HepG2 (cell line): ENCODE measurements around the gene ACOT8. TPM values are rescaled to one million over a fixed set of nuclear protein-coding genes. Genes with fewer than 3 reads are reported as not detected.

ENCODE experiments used
- BRCA1 ChIP-seq: sonication (generic); formaldehyde crosslinking; IDR thresholded peaks from 2 replicates; pipeline ENCODE4 v1.4.0; 2020; ENCODE audit warnings: missing genetic modification reagents
- CHD4 ChIP-seq: fragments of 200-600 bp; sonication (generic); IDR thresholded peaks from 2 replicates; pipeline ENCODE4 v1.7.0; 2017; ENCODE audit warnings: mild to moderate bottlenecking, low read length, borderline replicate concordance
- HDAC1 ChIP-seq: sonication (generic); formaldehyde crosslinking; IDR thresholded peaks from 2 replicates; pipeline ENCODE4 v1.5.1; 2020; ENCODE audit warnings: mild to moderate bottlenecking, missing genetic modification reagents
- KLF9 ChIP-seq: IDR thresholded peaks from 2 replicates; pipeline ENCODE4 v1.6.1; 2016; ENCODE audit warnings: low read depth
- MATR3 ChIP-seq: sonication (generic); formaldehyde crosslinking; IDR thresholded peaks from 2 replicates; pipeline ENCODE4 v1.4.0; 2020; ENCODE audit warnings: missing genetic modification reagents
- NONO ChIP-seq, 2 experiments: fragments of 450-650 bp in 1 of 2; sonication (generic) in 1 of 2; formaldehyde crosslinking in 1 of 2; IDR thresholded peaks in 1 of 2; conservative IDR thresholded peaks in 1 of 2; 2 replicates each; pipeline versions ENCODE4 v1.6.1 to v1.8.0; 2017 to 2022; ENCODE audit warnings: mild to moderate bottlenecking in 1 of 2, missing genetic modification reagents in 1 of 2, moderate library complexity in 1 of 2
- NPAS2 ChIP-seq: sonication (generic); formaldehyde crosslinking; IDR thresholded peaks from 2 replicates; pipeline ENCODE4 v1.8.0; 2022; ENCODE audit warnings: mild to moderate bottlenecking, missing genetic modification reagents, borderline replicate concordance
- PHF21A ChIP-seq: sonication (generic); formaldehyde crosslinking; IDR thresholded peaks from 2 replicates; pipeline ENCODE4 v1.5.0; 2020; ENCODE audit warnings: mild to moderate bottlenecking, missing genetic modification reagents
- POLR2G ChIP-seq: fragments of 200-400 bp; formaldehyde crosslinking; IDR thresholded peaks from 2 replicates; pipeline ENCODE4 v1.6.1; 2018; ENCODE audit warnings: mild to moderate bottlenecking, low read depth, low read length, moderate library complexity
- SMAD3 ChIP-seq: sonication (generic); formaldehyde crosslinking; IDR thresholded peaks from 2 replicates; pipeline ENCODE4 v1.4.0; 2020; ENCODE audit warnings: missing genetic modification reagents
- SMARCE1 ChIP-seq: fragments of 450-650 bp; IDR thresholded peaks from 2 replicates; pipeline ENCODE4 v1.6.1; 2017; ENCODE audit warnings: borderline replicate concordance
- TCF12 ChIP-seq, 2 experiments: fragments of 450-650 bp in 1 of 2; sonication (generic) in 1 of 2; formaldehyde crosslinking in 1 of 2; IDR thresholded peaks; 2 replicates each; pipeline versions ENCODE4 v1.6.1 to v1.8.0; 2017 to 2022; ENCODE audit warnings: antibody characterized with exemption in 1 of 2, mild to moderate bottlenecking in 1 of 2, missing genetic modification reagents in 1 of 2, moderate library complexity in 1 of 2
- THAP11 ChIP-seq: IDR thresholded peaks from 2 replicates; pipeline ENCODE4 v1.6.1; 2016; ENCODE audit warnings: missing biosample characterization, missing genetic modification reagents
- ZBTB21 ChIP-seq: sonication (generic); formaldehyde crosslinking; IDR thresholded peaks from 2 replicates; pipeline ENCODE4 v1.4.0; 2020; ENCODE audit warnings: missing genetic modification reagents
- ZBTB42 ChIP-seq: sonication (generic); formaldehyde crosslinking; IDR thresholded peaks from 2 replicates; pipeline ENCODE4 v1.5.0; 2020; ENCODE audit warnings: mild to moderate bottlenecking, missing genetic modification reagents
- ZNF143 ChIP-seq: sonication (generic); formaldehyde crosslinking; IDR thresholded peaks from 2 replicates; pipeline ENCODE4 v1.4.0; 2020; ENCODE audit warnings: missing genetic modification reagents
- ZNF264 ChIP-seq: sonication (generic); formaldehyde crosslinking; IDR thresholded peaks from 2 replicates; pipeline ENCODE4 v1.4.0; 2020; ENCODE audit warnings: missing genetic modification reagents
- ZNF839 ChIP-seq: sonication (generic); formaldehyde crosslinking; IDR thresholded peaks from 2 replicates; pipeline ENCODE4 v1.4.0; 2020; ENCODE audit warnings: missing genetic modification reagents, mild to moderate bottlenecking, borderline replicate concordance
- polyA plus RNA-seq, 8 experiments: library from polyadenylated mRNA; depleted of rRNA in 3 of 8; stranded (reverse) in 7 of 8; unstranded in 1 of 8; fragments of >200 nt; fragmentation: Illumina TruSeq in 4 of 8; extraction: Trizol in 4 of 8; gene quantifications; 2 replicates each; pipeline versions ENCODE4 v1.2.1 to v1.2.3, GENCODE V29; 2011 to 2016; ENCODE audit warnings: low read depth in 4 of 8, missing spikeins in 1 of 8, mixed read lengths in 1 of 8; ENCODE audit not compliant: insufficient read depth in 1 of 8
- total RNA-seq, 5 experiments: library from RNA; depleted of rRNA; stranded (reverse); fragments of >200 nt; fragmentation: Illumina TruSeq; extraction: Trizol; gene quantifications; 2 replicates each; pipeline ENCODE4 v1.2.3, GENCODE V29; 2016; ENCODE audit warnings: low read depth in 1 of 5
- TF ChIP-seq, protein P1 (sequence below): IDR thresholded peaks from 2 replicates; pipeline ENCODE4 v1.6.1; 2016; ENCODE audit warnings: mild to moderate bottlenecking, missing biosample characterization, missing genetic modification reagents
- TF ChIP-seq, protein P2 (sequence below): sonication (generic); formaldehyde crosslinking; IDR thresholded peaks from 2 replicates; pipeline ENCODE4 v1.5.0; 2020; ENCODE audit warnings: missing genetic modification reagents
- TF ChIP-seq, protein P3 (sequence below): sonication (generic); formaldehyde crosslinking; IDR thresholded peaks from 2 replicates; pipeline ENCODE4 v1.4.0; 2020; ENCODE audit warnings: missing genetic modification reagents

The ACOT8 gene
- total and polyA plus RNA-seq, 2 of the 13 experiments (the other 11 are each of a cell fraction or from before 2014, with no cell fraction given) = 31.4 to 45.5 TPM

DNA sequence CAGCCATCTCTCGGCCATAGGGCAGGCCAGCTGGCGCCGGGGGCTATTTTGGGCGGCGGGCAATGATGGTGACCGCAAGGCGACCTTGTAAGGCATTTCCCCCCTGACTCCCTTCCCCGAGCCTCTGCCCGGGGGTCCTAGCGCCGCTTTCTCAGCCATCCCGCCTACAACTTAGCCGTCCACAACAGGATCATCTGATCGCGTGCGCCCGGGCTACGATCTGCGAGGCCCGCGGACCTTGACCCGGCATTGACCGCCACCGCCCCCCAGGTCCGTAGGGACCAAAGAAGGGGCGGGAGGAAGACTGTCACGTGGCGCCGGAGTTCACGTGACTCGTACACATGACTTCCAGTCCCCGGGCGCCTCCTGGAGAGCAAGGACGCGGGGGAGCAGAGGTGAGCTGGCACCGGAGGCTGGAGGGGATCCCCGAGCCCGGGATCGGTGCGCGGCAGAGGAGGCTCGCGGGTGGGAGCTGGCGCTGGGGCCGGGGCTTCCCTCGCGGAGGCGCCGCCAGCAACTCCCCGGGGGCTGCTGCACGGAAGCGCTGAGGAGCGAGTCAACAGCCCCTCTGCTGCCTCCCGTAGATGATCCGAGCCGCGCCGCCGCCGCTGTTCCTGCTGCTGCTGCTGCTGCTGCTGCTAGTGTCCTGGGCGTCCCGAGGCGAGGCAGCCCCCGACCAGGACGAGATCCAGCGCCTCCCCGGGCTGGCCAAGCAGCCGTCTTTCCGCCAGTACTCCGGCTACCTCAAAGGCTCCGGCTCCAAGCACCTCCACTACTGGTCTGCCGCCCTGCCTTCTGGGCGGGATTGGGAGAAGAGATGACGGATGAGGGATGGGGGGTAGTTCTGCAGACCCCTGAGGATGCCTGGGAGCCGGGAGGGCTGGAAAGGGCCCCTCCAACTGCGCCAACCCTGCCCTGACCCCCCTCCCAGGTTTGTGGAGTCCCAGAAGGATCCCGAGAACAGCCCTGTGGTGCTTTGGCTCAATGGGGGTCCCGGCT is 34.1 kb upstream of the ACOT8 start, which contains the start of the genes CTSA and NEURL2 (continued):
- TF ChIP-seq, protein P1, sequence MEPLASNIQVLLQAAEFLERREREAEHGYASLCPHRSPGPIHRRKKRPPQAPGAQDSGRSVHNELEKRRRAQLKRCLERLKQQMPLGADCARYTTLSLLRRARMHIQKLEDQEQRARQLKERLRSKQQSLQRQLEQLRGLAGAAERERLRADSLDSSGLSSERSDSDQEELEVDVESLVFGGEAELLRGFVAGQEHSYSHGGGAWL (CRISPR knock-in tag) = peak; percentile 98
- peak; percentile 94 for TF ChIP-seq THAP11 (CRISPR knock-in tag)
- TF ChIP-seq PHF21A = peak; percentile 98
- TF ChIP-seq ZBTB21 (CRISPR knock-in tag) = peak; percentile 84; the same call in 1 of the 2 replicates
- TF ChIP-seq, protein P2, sequence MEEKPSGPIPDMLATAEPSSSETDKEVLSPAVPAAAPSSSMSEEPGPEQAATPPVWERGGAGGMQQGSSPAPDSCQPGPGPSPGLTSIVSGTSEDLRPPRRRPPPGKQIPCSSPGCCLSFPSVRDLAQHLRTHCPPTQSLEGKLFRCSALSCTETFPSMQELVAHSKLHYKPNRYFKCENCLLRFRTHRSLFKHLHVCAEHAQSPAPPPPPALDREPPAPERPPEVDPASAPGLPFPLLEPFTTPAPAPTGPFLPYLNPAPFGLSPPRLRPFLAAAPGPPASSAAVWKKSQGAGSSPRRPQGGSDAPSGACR (CRISPR knock-in tag) = peak; percentile 100
- TF ChIP-seq NPAS2 (CRISPR knock-in tag) = peak; percentile 96; the same call in 1 of the 2 replicates
- TF ChIP-seq, protein P3, sequence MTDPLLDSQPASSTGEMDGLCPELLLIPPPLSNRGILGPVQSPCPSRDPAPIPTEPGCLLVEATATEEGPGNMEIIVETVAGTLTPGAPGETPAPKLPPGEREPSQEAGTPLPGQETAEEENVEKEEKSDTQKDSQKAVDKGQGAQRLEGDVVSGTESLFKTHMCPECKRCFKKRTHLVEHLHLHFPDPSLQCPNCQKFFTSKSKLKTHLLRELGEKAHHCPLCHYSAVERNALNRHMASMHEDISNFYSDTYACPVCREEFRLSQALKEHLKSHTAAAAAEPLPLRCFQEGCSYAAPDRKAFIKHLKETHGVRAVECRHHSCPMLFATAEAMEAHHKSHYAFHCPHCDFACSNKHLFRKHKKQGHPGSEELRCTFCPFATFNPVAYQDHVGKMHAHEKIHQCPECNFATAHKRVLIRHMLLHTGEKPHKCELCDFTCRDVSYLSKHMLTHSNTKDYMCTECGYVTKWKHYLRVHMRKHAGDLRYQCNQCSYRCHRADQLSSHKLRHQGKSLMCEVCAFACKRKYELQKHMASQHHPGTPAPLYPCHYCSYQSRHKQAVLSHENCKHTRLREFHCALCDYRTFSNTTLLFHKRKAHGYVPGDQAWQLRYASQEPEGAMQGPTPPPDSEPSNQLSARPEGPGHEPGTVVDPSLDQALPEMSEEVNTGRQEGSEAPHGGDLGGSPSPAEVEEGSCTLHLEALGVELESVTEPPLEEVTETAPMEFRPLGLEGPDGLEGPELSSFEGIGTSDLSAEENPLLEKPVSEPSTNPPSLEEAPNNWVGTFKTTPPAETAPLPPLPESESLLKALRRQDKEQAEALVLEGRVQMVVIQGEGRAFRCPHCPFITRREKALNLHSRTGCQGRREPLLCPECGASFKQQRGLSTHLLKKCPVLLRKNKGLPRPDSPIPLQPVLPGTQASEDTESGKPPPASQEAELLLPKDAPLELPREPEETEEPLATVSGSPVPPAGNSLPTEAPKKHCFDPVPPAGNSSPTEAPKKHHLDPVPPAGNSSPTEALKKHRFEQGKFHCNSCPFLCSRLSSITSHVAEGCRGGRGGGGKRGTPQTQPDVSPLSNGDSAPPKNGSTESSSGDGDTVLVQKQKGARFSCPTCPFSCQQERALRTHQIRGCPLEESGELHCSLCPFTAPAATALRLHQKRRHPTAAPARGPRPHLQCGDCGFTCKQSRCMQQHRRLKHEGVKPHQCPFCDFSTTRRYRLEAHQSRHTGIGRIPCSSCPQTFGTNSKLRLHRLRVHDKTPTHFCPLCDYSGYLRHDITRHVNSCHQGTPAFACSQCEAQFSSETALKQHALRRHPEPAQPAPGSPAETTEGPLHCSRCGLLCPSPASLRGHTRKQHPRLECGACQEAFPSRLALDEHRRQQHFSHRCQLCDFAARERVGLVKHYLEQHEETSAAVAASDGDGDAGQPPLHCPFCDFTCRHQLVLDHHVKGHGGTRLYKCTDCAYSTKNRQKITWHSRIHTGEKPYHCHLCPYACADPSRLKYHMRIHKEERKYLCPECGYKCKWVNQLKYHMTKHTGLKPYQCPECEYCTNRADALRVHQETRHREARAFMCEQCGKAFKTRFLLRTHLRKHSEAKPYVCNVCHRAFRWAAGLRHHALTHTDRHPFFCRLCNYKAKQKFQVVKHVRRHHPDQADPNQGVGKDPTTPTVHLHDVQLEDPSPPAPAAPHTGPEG = peak; percentile 80
- TF ChIP-seq SMAD3 (CRISPR knock-in tag) = peak; percentile 100
- peak; percentile 98 for TF ChIP-seq ZNF264
- TF ChIP-seq NONO (IDR thresholded peaks at IDR 0.05) = no peak
- peak; percentile 100 for TF ChIP-seq NONO (CRISPR knock-in tag; conservative IDR thresholded peaks at IDR 0.05)
- peak; percentile 86 for TF ChIP-seq ZBTB42
- peak; percentile 97; the same call in 1 of the 2 replicates for TF ChIP-seq BRCA1 (CRISPR knock-in tag)
- no peak for TF ChIP-seq MATR3 (CRISPR knock-in tag)
- no peak for TF ChIP-seq ZNF839 (CRISPR knock-in tag)
- TF ChIP-seq ZNF143 (CRISPR knock-in tag) = peak; percentile 56; the same call in 1 of the 2 replicates
- TF ChIP-seq TCF12 (IDR thresholded peaks at IDR 0.05) = no peak
- peak; percentile 98 for TF ChIP-seq TCF12 (CRISPR knock-in tag; IDR thresholded peaks at IDR 0.05)
- TF ChIP-seq CHD4 = no peak
- peak; percentile 96 for TF ChIP-seq KLF9 (CRISPR knock-in tag)
- no peak for TF ChIP-seq SMARCE1
- TF ChIP-seq HDAC1 (CRISPR knock-in tag) = peak; percentile 100
- TF ChIP-seq POLR2G = peak; percentile 99
